ENCODE results near the gene MDM1. TPM values are rescaled to one million over a fixed set of nuclear protein-coding genes. Genes with fewer than 3 reads are reported as not detected.

Gene MDM1
- total RNA-seq, 1 experiment from 2014 or later = 10.6 TPM

- no peak overlapping the region for H2BK120ac ChIP-seq (ENCODE audit: low read depth, low read length, poor library complexity, severe bottlenecking)
- H3K27me3 ChIP-seq (ENCODE audit: insufficient read depth, low read length) = no peaks in the 10 kb centered on the region
- no peak overlapping the region for H4K91ac ChIP-seq (ENCODE audit: insufficient read length, low read depth, low read length)
- no peaks in the 10 kb centered on the region for H3K79me2 ChIP-seq (ENCODE audit: insufficient read depth, low read length)
- Mint-ChIP-seq H3K4me1 (peaks cover 0 to 2% of the 10 kb centered on the region in 2 experiments; a peak in 1 of 4 replicates), H3K9me3 (no peaks in the 10 kb centered on the region), H3K36me3 (ENCODE audit: insufficient read depth in 1 of 3, low read depth in 3 of 3) (peaks cover 0 to 8% (median 0%) of the 10 kb centered on the region in 3 experiments; a peak in 2 of 7 replicates), H3K4me3 (no peak overlapping the region), H3K27ac (no peak overlapping the region), H3K27me3 (ENCODE audit: low read depth) (no peaks in the 10 kb centered on the region)
- H2AK5ac ChIP-seq (ENCODE audit: insufficient read length, low read length) = no peak overlapping the region
- H3K9me3 ChIP-seq (ENCODE audit: control insufficient read depth, low read depth, low read length) = no peaks in the 10 kb centered on the region
- H3K9ac ChIP-seq (ENCODE audit: extremely low read depth, insufficient read length, low read length) = no peak overlapping the region
- no CpG with 5 or more reads among the region's 2 CpGs for WGBS (ENCODE audit: extremely low coverage, insufficient read length, low lambda C conversion rate)
- no peak overlapping the region for H2AFZ ChIP-seq (ENCODE audit: low read length)
- H4K5ac ChIP-seq (ENCODE audit: insufficient read length, low read depth, low read length) = no peak overlapping the region
- DNase-seq = no peak
- H3K23ac ChIP-seq (ENCODE audit: insufficient read length, low read depth, low read length) = no peak overlapping the region
- H3K27ac ChIP-seq (ENCODE audit: insufficient read length, low read depth, low read length) = no peak overlapping the region
- H2BK5ac ChIP-seq (ENCODE audit: insufficient read length, low read length) = no peak overlapping the region
- no peaks in the 10 kb centered on the region for H4K20me1 ChIP-seq (ENCODE audit: control insufficient read depth, insufficient read depth, insufficient read length)
- H3K18ac ChIP-seq (ENCODE audit: insufficient read length, low read depth, low read length) = no peak overlapping the region
- H4K8ac ChIP-seq (replicated peaks; ENCODE audit: insufficient read length, low read depth, low read length) = no peak overlapping the region
- no peak overlapping the region for H2BK15ac ChIP-seq (ENCODE audit: low read depth, low read length)
- H3K4ac ChIP-seq (ENCODE audit: low read depth, low read length) = no peak overlapping the region
- no peak overlapping the region for H3K4me2 ChIP-seq (ENCODE audit: insufficient read depth, insufficient read length, low read length)
- H3K56ac ChIP-seq (ENCODE audit: insufficient read length, low read depth, low read length) = no peak overlapping the region
- H2BK12ac ChIP-seq (ENCODE audit: insufficient read length, low read depth, low read length) = no peak overlapping the region
- H3K4me1 ChIP-seq (ENCODE audit: insufficient read depth, low read length) = no peaks in the 10 kb centered on the region; the same call in 1 of the 2 replicates
- H3K79me1 ChIP-seq (ENCODE audit: insufficient read depth, low read depth, low read length, poor library complexity, severe bottlenecking) = no peaks in the 10 kb centered on the region
- H3T11ph ChIP-seq (ENCODE audit: low read length) = no peak overlapping the region
- H2BK20ac ChIP-seq (ENCODE audit: low read depth, low read length, poor library complexity, severe bottlenecking) = no peak overlapping the region
- H3K14ac ChIP-seq (ENCODE audit: insufficient read depth, low read length) = no peak overlapping the region
- H3K23me2 ChIP-seq (ENCODE audit: insufficient read length, low read depth, low read length, poor library complexity, severe bottlenecking) = no peaks in the 10 kb centered on the region
- no peak for TF ChIP-seq CTCF (conservative IDR thresholded peaks at IDR 0.05)
Measured at GRCh38 chr12:68294251-68294650, 37.9 kb downstream of the MDM1 start.

All from H9 (cell line).